Activated CD8-positive, alpha-beta T cell treated with anti-CD3 and anti-CD28 coated beads for 36 hours (primary cell): Measurements from ENCODE around the gene DNAH1. TPM values are rescaled to one million over a fixed set of nuclear protein-coding genes. Genes with fewer than 3 reads are reported as not detected.

Experiments
- ATAC-seq: fragments of 200-7000 bp; cut with Tn5 transposase; one replicate; pipeline ENCODE4 v1.10.0; 2021; ENCODE audit warnings: mild to moderate bottlenecking, moderate library complexity
- CTCF ChIA-PET: fragments of 350-600 bp; sonication (Branson Sonifier 250); formaldehyde crosslinking; loops from one replicate; lab custom pipeline; 2021; ENCODE audit warnings: antibody characterized with exemption; lab: Charles Lee
- POLR2A ChIA-PET: fragments of 350-600 bp; sonication (Branson Sonifier 250); formaldehyde crosslinking; loops from one replicate; lab custom pipeline; 2021; ENCODE audit warnings: antibody characterized with exemption; lab: Charles Lee
- DNase-seq: peaks from one replicate; pipeline ENCODE4 v3.0.0-alpha.2; 2020
- H3K27ac Mint-ChIP-seq: one replicate; pipeline ENCODE4 v1.8.0; 2021; ENCODE audit warnings: mild to moderate bottlenecking, mixed read lengths
- H3K27me3 Mint-ChIP-seq: one replicate; pipeline ENCODE4 v1.8.0; 2021; ENCODE audit warnings: mixed read lengths
- H3K36me3 Mint-ChIP-seq: one replicate; pipeline ENCODE4 v1.8.0; 2021; ENCODE audit warnings: low read depth, mixed read lengths
- H3K4me1 Mint-ChIP-seq: one replicate; pipeline ENCODE4 v1.8.0; 2021; ENCODE audit warnings: low read depth, mixed read lengths
- H3K4me3 Mint-ChIP-seq: one replicate; pipeline ENCODE4 v1.8.0; 2021; ENCODE audit warnings: mild to moderate bottlenecking, moderate library complexity, mixed read lengths
- H3K9me3 Mint-ChIP-seq: one replicate; pipeline ENCODE4 v1.8.0; 2021; ENCODE audit warnings: mixed read lengths
- CTCF ChIP-seq: fragments of 200-600 bp; IDR thresholded peaks from one replicate; pipeline ENCODE4 v1.8.0; 2022; ENCODE audit warnings: antibody characterized with exemption, mild to moderate bottlenecking
- intact Hi-C: fragments of 100-400 bp; cut with micrococcal nuclease; formaldehyde crosslinking; loops from one replicate; pipeline ENCODE4 v1.10.0; 2022
- total RNA-seq, 2 experiments: library from RNA; stranded (reverse); gene quantifications; one replicate each; pipeline ENCODE4 v1.2.3, GENCODE V29; 2021

Gene DNAH1
- total RNA-seq, 2 experiments from 2014 or later, result 9.2 to 10.2 TPM

GRCh38 chr3:52441772-52442332 lies 125.7 kb downstream of the DNAH1 start:
- ChIA-PET POLR2A (interaction anchor here (0.6 kb wide), 1 partner anchor 245 kb away, joined by 4 read pairs; no protein-coding TSS in a partner anchor), CTCF (interaction anchor here (1.0 to 2.0 kb wide), 4 partner anchors 12 to 14 kb away, joined by 3 to 5 read pairs (median 4); partner anchors contain the start of gene TNNC1)
- DNase-seq (no peak), ATAC-seq (no peak)
- no peak overlapping the region for H3K27ac Mint-ChIP-seq
- H3K9me3 Mint-ChIP-seq, result no peaks in the 10 kb centered on the region
- H3K4me1 Mint-ChIP-seq, result peaks cover 2% of the 10 kb centered on the region
- intact Hi-C loops, result no loop called here
- no peak overlapping the region for H3K4me3 Mint-ChIP-seq
- H3K27me3 Mint-ChIP-seq, result no peaks in the 10 kb centered on the region
- no peaks in the 10 kb centered on the region for H3K36me3 Mint-ChIP-seq
- TF ChIP-seq CTCF, result no peak

DNA sequence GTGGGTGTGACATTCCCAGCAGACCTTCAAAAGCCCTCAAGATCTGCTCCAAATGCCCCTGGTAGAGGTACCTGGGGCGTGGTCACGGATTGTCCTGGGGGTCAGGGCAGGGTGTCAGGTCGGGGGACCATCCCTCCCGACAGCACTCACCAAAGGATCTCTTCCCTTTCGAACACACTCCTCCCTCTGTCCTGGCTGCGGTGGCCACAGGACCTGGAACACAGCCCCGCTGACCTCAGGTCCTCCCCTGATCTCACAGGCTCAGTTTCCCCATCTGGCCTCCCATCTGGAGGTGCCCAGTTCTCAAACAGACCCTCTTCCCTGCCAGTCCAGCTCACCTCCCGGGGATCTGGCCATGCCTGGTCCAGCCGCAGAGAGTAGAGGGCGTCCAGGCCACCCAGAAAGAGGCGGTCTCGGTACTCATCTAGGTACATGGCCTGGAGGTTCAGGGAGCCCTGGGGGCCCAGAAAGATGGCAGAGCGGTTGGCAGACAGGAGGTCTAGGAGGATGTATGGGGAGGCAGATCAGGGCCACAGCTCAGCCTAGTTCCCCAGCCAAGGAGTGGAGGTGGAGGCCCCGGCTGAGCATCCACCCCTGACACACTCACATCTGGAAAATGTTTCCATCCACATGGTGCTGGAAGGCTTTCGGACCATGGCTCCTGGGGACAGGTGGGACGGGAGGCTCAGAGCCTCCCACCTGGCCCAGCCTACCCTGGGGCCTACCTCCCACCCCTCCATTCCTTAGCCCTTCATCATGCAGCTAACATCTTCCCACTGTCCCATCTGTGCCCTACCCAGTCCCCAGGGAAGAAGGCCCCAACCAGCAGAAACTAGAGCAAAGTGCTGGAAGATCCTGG lies 126.5 kb downstream of the DNAH1 start:
- intact Hi-C loops, result no loop called here
- Mint-ChIP-seq H3K36me3 (no peaks in the 10 kb centered on the region), H3K27me3 (no peaks in the 10 kb centered on the region), H3K4me1 (peaks cover 4% of the 10 kb centered on the region), H3K4me3 (no peak overlapping the region), H3K27ac (no peak overlapping the region), H3K9me3 (no peaks in the 10 kb centered on the region)
- TF ChIP-seq CTCF, result no peak
- DNase-seq (no peak), ATAC-seq (no peak)
- CTCF ChIA-PET, result interaction anchor here (1.0 to 2.0 kb wide), 2 partner anchors 11 to 14 kb away, joined by 4 to 5 read pairs; partner anchors contain the start of gene TNNC1
- POLR2A ChIA-PET, result interaction anchor here (0.6 kb wide), 1 partner anchor 246 kb away, joined by 4 read pairs; no protein-coding TSS in a partner anchor

DNA sequence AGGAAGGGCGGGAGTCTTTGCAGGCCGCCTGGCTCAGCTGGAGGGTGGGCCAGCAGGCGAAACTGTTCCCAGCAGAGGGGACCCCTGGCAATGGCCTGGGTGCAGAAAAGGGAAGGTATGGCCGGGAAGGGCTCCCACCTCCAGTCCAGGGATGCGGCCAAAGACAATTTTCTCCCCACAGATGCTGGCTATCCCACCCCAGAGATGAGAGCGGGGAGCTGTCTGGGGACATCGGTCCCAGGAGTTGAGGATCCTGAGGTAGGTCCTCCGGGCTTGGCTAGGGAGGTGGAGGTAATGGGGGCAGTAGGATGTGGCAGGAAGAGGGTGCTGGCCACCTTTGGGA lies 127.1 kb downstream of the DNAH1 start:
- no peaks in the 10 kb centered on the region for H3K9me3 Mint-ChIP-seq
- H3K4me3 Mint-ChIP-seq, result no peak overlapping the region
- DNase-seq (no peak), ATAC-seq (no peak)
- H3K36me3 Mint-ChIP-seq, result no peaks in the 10 kb centered on the region
- no peaks in the 10 kb centered on the region for H3K27me3 Mint-ChIP-seq
- intact Hi-C loops, result no loop called here
- H3K4me1 Mint-ChIP-seq, result peaks cover 4% of the 10 kb centered on the region
- no peak overlapping the region for H3K27ac Mint-ChIP-seq
- ChIA-PET CTCF (interaction anchor here (1.5 kb wide), 1 partner anchor 104 kb away, joined by 4 read pairs; no protein-coding TSS in a partner anchor), POLR2A (interaction anchor here (1.3 kb wide), 1 partner anchor 10 kb away, joined by 3 read pairs; no protein-coding TSS in a partner anchor)
- TF ChIP-seq CTCF, result no peak

DNA sequence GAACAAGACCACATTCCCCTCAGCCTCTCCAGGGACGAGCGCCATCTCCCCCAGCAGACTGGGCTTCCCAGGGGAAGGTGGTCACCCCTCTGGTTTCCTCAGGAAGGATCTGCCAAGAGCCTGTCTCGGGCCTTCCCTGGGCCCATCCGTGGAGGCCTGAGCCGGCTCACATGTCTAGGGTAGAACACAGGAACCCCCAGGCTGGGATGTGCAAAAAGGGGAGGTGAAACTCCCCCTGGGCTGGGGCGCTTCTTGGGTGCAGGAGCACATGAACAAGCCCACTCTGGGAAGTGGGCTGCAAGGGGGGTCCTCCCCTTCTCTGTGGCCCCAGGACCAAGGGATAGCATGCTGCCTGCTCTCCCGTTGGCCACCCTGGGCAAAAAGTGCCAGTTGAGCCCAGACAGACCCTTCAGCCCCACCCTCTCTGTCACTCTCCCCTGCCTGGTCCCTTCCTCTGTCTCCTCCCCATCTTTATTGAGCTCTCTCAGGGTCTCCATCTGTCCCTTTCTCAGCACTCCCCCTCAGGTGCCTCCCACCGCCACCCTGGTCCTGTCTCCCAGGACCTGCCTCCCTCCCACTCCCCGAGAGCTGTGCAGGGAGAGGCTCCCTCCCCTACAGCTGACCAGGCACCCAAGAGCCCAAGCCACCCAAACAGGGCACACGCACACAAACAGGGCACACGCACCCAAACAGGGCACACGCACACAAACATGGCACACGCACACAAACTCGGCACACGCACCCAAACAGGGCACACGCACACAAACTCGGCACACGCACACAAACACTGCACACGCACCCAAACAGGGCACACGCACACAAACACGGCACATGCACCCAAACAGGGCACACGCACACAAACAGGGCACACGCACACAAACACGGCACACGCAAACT lies 127.9 kb downstream of the DNAH1 start:
- intact Hi-C loops, result no loop called here
- Mint-ChIP-seq H3K27ac (no peak overlapping the region), H3K36me3 (no peaks in the 10 kb centered on the region), H3K4me3 (no peak overlapping the region), H3K27me3 (no peaks in the 10 kb centered on the region), H3K4me1 (peaks cover 4% of the 10 kb centered on the region), H3K9me3 (no peaks in the 10 kb centered on the region)
- POLR2A ChIA-PET, result interaction anchor here (1.3 kb wide), 1 partner anchor 11 kb away, joined by 3 read pairs; no protein-coding TSS in a partner anchor
- DNase-seq, result no peak
- no peak for ATAC-seq
- no peak for TF ChIP-seq CTCF
- CTCF ChIA-PET, result interaction anchor here (1.3 to 6.8 kb wide), 5 partner anchors 13 to 104 kb away, joined by 3 to 111 read pairs (median 66); partner anchors contain the start of genes NISCH and TNNC1
